IMR-90 (cell line): ENCODE results near the gene SMAP1. TPM values are rescaled to one million over a fixed set of nuclear protein-coding genes. Genes with fewer than 3 reads are reported as not detected.

Experiments
- ATAC-seq: fragments of 200-7000 bp; cut with Tn5 transposase; 2 replicates; pipeline ENCODE4 v1.9.1; 2020; ENCODE audit warnings: low read depth, mild to moderate bottlenecking, moderate library complexity
- BruUV-seq: library from RNA; stranded (reverse); fragments of 400-500 nt; replicated peaks from 2 replicates; lab custom pipeline; 2021; lab: Mats Ljungman, UMichigan
- CTCF ChIA-PET: fragments of 300-600 bp; formaldehyde crosslinking; extraction: SDS; loops from one replicate; lab custom pipeline; 2021; ENCODE audit warnings: antibody characterized with exemption; lab: Yijun Ruan, JAX
- POLR2A ChIA-PET: fragments of 300-600 bp; sonication (Branson Sonifier 250); formaldehyde crosslinking; loops from one replicate; lab custom pipeline; 2022; ENCODE audit warnings: antibody characterized with exemption; ENCODE audit not compliant: unreplicated experiment; lab: Charles Lee
- DNase-seq: peaks from one replicate; pipeline ENCODE4 v3.0.0; 2013
- H2AFZ ChIP-seq: replicated peaks from 2 replicates; pipeline ENCODE3; 2013; ENCODE audit warnings: low read length, mild to moderate bottlenecking; ENCODE audit not compliant: poor library complexity
- H2AK5ac ChIP-seq: 2 replicates; pipeline ENCODE4 v1.6.1; 2013; ENCODE audit warnings: low read depth, low read length, inconsistent platforms
- H2AK9ac ChIP-seq: replicated peaks from 2 replicates; pipeline ENCODE3; 2013; ENCODE audit warnings: mild to moderate bottlenecking, low read depth, low read length, moderate library complexity; ENCODE audit not compliant: poor library complexity
- H2BK120ac ChIP-seq: 2 replicates; pipeline ENCODE4 v1.6.1; 2013; ENCODE audit warnings: low read depth, low read length, inconsistent platforms
- H2BK15ac ChIP-seq: 3 replicates; pipeline ENCODE4 v1.6.1; 2013; ENCODE audit warnings: low read depth, low read length, inconsistent platforms
- H2BK20ac ChIP-seq: 2 replicates; pipeline ENCODE4 v1.6.1; 2013; ENCODE audit warnings: low read depth, mild to moderate bottlenecking, inconsistent platforms, low read length, moderate library complexity
- H2BK5ac ChIP-seq: 2 replicates; pipeline ENCODE4 v1.6.1; 2013; ENCODE audit warnings: mild to moderate bottlenecking, low read depth, low read length, inconsistent platforms; ENCODE audit not compliant: poor library complexity, severe bottlenecking
- H3K14ac ChIP-seq: replicated peaks from 2 replicates; pipeline ENCODE4 v1.6.1; 2013; ENCODE audit warnings: low read depth, low read length, inconsistent platforms
- H3K18ac ChIP-seq: 2 replicates; pipeline ENCODE4 v1.6.1; 2013; ENCODE audit warnings: low read depth, low read length, control low read depth
- H3K23ac ChIP-seq: 2 replicates; pipeline ENCODE4 v1.6.1; 2013; ENCODE audit warnings: low read depth, low read length, inconsistent platforms
- H3K27ac ChIP-seq: 2 replicates; pipeline ENCODE4 v1.5.1; 2013; ENCODE audit warnings: mild to moderate bottlenecking, control low read depth, low read length; ENCODE audit not compliant: insufficient read depth
- H3K27me3 ChIP-seq: 2 replicates; pipeline ENCODE4 v1.6.1; 2013; ENCODE audit warnings: low read length; ENCODE audit not compliant: control insufficient read depth, insufficient read depth
- H3K36me3 ChIP-seq: 2 replicates; pipeline ENCODE4 v1.6.1; 2013; ENCODE audit warnings: low read length, mixed read lengths; ENCODE audit not compliant: control insufficient read depth, insufficient read depth
- H3K4ac ChIP-seq: 2 replicates; pipeline ENCODE4 v1.6.1; 2013; ENCODE audit warnings: low read depth, low read length, inconsistent platforms
- H3K4me1 ChIP-seq: 2 replicates; pipeline ENCODE4 v1.6.1; 2013; ENCODE audit warnings: low read length, mixed read lengths; ENCODE audit not compliant: control insufficient read depth, insufficient read depth
- H3K4me2 ChIP-seq: 2 replicates; pipeline ENCODE4 v1.6.1; 2013; ENCODE audit warnings: low read depth, mild to moderate bottlenecking, control low read depth, low read length, moderate library complexity
- H3K4me3 ChIP-seq: 2 replicates; pipeline ENCODE4 v1.5.1; 2013; ENCODE audit warnings: low read depth, mild to moderate bottlenecking, control low read depth, low read length, moderate library complexity; ENCODE audit not compliant: insufficient read depth
- H3K56ac ChIP-seq: 2 replicates; pipeline ENCODE4 v1.6.1; 2013; ENCODE audit warnings: low read length, inconsistent platforms; ENCODE audit not compliant: insufficient read depth; ENCODE audit errors: extremely low read depth
- H3K79me1 ChIP-seq, 2 experiments: 2 replicates each; pipeline ENCODE4 v1.6.1; 2013; ENCODE audit warnings: low read length in 2 of 2, inconsistent platforms in 1 of 2, low read depth in 1 of 2
- H3K9ac ChIP-seq: 2 replicates; pipeline ENCODE4 v1.6.1; 2013; ENCODE audit warnings: low read depth, low read length, control low read depth
- H3K9me1 ChIP-seq: 2 replicates; pipeline ENCODE4 v1.6.1; 2013; ENCODE audit warnings: low read length, inconsistent platforms; ENCODE audit not compliant: insufficient read depth
- H3K9me3 ChIP-seq: 2 replicates; pipeline ENCODE4 v1.6.1; 2013; ENCODE audit warnings: low read length; ENCODE audit not compliant: control insufficient read depth, insufficient read depth
- H4K20me1 ChIP-seq: 2 replicates; pipeline ENCODE4 v1.6.1; 2013; ENCODE audit warnings: low read length, inconsistent platforms; ENCODE audit not compliant: insufficient read depth
- H4K5ac ChIP-seq: 2 replicates; pipeline ENCODE4 v1.6.1; 2013; ENCODE audit warnings: mild to moderate bottlenecking, low read depth, low read length, control low read depth
- H4K8ac ChIP-seq, 2 experiments: 2 replicates each; pipeline ENCODE4 v1.6.1; 2013; ENCODE audit warnings: low read depth in 2 of 2, low read length in 2 of 2, control low read depth in 1 of 2, inconsistent platforms in 1 of 2
- H4K91ac ChIP-seq: 2 replicates; pipeline ENCODE4 v1.6.1; 2013; ENCODE audit warnings: low read depth, low read length, inconsistent platforms; ENCODE audit not compliant: insufficient read depth
- CEBPB ChIP-seq: IDR thresholded peaks from 2 replicates; pipeline ENCODE4 v1.6.1; 2012; ENCODE audit warnings: low read depth, low read length, improper control_type of control experiment
- MAFK ChIP-seq: IDR thresholded peaks from 2 replicates; pipeline ENCODE4 v1.6.1; 2012; ENCODE audit warnings: low read depth, low read length, improper control_type of control experiment
- MXI1 ChIP-seq: IDR thresholded peaks from 2 replicates; pipeline ENCODE4 v1.6.1; 2012; ENCODE audit warnings: low read depth, mild to moderate bottlenecking, low read length, moderate library complexity, borderline replicate concordance
- NFE2L2 ChIP-seq: fragments of 150-350 bp; IDR thresholded peaks from 2 replicates; pipeline ENCODE4 v1.6.1; 2016; ENCODE audit warnings: low read depth, mild to moderate bottlenecking, low read length
- POLR2A ChIP-seq: IDR thresholded peaks from 2 replicates; pipeline ENCODE4 v1.6.1; 2012; ENCODE audit warnings: mild to moderate bottlenecking, low read depth, low read length
- RAD21 ChIP-seq: IDR thresholded peaks from 2 replicates; pipeline ENCODE4 v1.6.1; 2012; ENCODE audit warnings: low read length, improper control_type of control experiment
- RFX5 ChIP-seq: IDR thresholded peaks from 2 replicates; pipeline ENCODE4 v1.8.0; 2012; ENCODE audit warnings: low read depth, mild to moderate bottlenecking, low read length, moderate library complexity
- SMC3 ChIP-seq: fragments of 150-350 bp; IDR thresholded peaks from 2 replicates; pipeline ENCODE4 v1.6.1; 2016; ENCODE audit warnings: low read depth, mild to moderate bottlenecking, antibody characterized with exemption, low read length, moderate library complexity
- WGBS, 2 experiments: methylation state at CpG; one replicate each; pipeline versions ENCODE4 v1.1.5 to v1.1.7; 2013; ENCODE audit warnings: missing lambda C conversion rate in 2 of 2; ENCODE audit not compliant: insufficient read length in 1 of 2; ENCODE audit errors: extremely low coverage in 2 of 2; 5-methylcytosine and 5-hydroxymethylcytosine counted together
- dilution Hi-C: fragments of 300-500 bp; cut with HindIII; formaldehyde crosslinking; loops from one replicate; pipeline ENCODE4 v1.14.3; 2018; ENCODE audit warnings: low sequenced_read_pairs; ENCODE audit not compliant: unreplicated experiment
- in situ Hi-C: fragments of 300-500 bp; cut with MboI; formaldehyde crosslinking; loops from 3 replicates; pipeline ENCODE4 v1.14.3; 2019; ENCODE audit warnings: low sequenced_read_pairs, inconsistent platforms, mixed read lengths
- intact Hi-C: fragments of 100-400 bp; cut with micrococcal nuclease; formaldehyde crosslinking; loops from 2 replicates; pipeline ENCODE4 v1.10.0; 2022
- polyA plus RNA-seq, 3 experiments: library from polyadenylated mRNA; depleted of rRNA; stranded (reverse); fragments of >200 nt; gene quantifications; 2 replicates each; pipeline ENCODE4 v1.2.3, GENCODE V29; 2012; ENCODE audit warnings: low replicate concordance in 1 of 3
- total RNA-seq: library from RNA; depleted of rRNA; stranded (reverse); fragments of >200 nt; gene quantifications from 2 replicates; pipeline ENCODE4 v1.2.3, GENCODE V29; 2012
- TF ChIP-seq, protein P1 (sequence below): fragments of 150-350 bp; IDR thresholded peaks from 2 replicates; pipeline ENCODE4 v1.6.1; 2017; ENCODE audit warnings: mild to moderate bottlenecking, antibody characterized with exemption, low read length, low read depth
- TF ChIP-seq, protein P2 (sequence below): fragments of 150-350 bp; IDR thresholded peaks from 2 replicates; pipeline ENCODE4 v1.6.1; 2016; ENCODE audit warnings: low read depth, mild to moderate bottlenecking, low read length, moderate library complexity, borderline replicate concordance
- TF ChIP-seq, protein P3 (sequence below): conservative IDR thresholded peaks from 2 replicates; pipeline ENCODE4 v1.5.1; 2012; ENCODE audit warnings: mild to moderate bottlenecking, low read depth, low read length, improper control_type of control experiment

The SMAP1 gene
- total and polyA plus RNA-seq, 2 of the 4 experiments (the other 2 are of a cell fraction) = 14.8 to 16.7 TPM

DNA sequence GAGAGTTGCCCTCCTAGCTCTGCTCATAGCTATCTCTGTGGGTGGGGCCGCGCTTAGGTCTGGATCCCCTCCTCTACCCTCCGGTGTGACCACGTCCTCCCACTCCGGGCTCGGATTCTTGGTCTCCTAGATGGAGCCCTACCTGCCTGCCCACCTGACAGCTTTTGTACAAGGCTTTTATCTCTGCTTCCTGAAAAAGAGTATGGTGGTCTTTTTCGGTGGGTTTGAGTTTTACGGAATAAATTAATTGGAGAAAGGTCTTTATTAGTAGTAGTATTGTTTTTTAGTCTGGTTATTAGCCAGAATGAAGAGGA lies 773 bp downstream of the SMAP1 start:
- H3K9ac ChIP-seq = peak overlapping the region; percentile 86
- no peaks in the 10 kb centered on the region for H3K9me3 ChIP-seq
- H3K27ac ChIP-seq = peak overlapping the region; percentile 84
- no peak overlapping the region for H2BK120ac ChIP-seq
- peaks cover 4% of the 10 kb centered on the region; the same call in 1 of the 2 replicates for H4K20me1 ChIP-seq
- no peak overlapping the region for H3K56ac ChIP-seq
- no peak overlapping the region for H3K18ac ChIP-seq
- H2AK9ac ChIP-seq = peak overlapping the region; percentile 86
- H4K91ac ChIP-seq = no peak overlapping the region
- peak overlapping the region; percentile 72; the same call in 1 of the 2 replicates for H3K23ac ChIP-seq
- no peak overlapping the region for H2BK15ac ChIP-seq
- H2AFZ ChIP-seq = peak overlapping the region; percentile 95
- no peak for ATAC-seq
- peaks cover 17 to 32% of the 10 kb centered on the region in 2 experiments for H3K79me1 ChIP-seq
- peak overlapping the region in 1 of 2 experiments; percentile 44; a peak in 2 of 4 replicates for H4K8ac ChIP-seq
- H3K4ac ChIP-seq = peak overlapping the region; percentile 21; the same call in 1 of the 2 replicates
- ChIA-PET POLR2A (no interaction called here), CTCF (interaction anchor here (1.2 kb wide), 1 partner anchor 68 kb away, joined by 3 read pairs; no protein-coding TSS in a partner anchor)
- no peak overlapping the region for H2BK20ac ChIP-seq
- in situ Hi-C loops (no loop called here), dilution Hi-C loops (no loop called here), intact Hi-C loops (loop anchor here (5.0 kb wide), 1 partner anchor 101 kb away; the partner anchor contains the start of gene SDHAF4)
- H2BK5ac ChIP-seq = no peak overlapping the region
- peaks cover 4% of the 10 kb centered on the region; the same call in 1 of the 2 replicates for H3K9me1 ChIP-seq
- peak overlapping the region; percentile 27; the same call in 1 of the 2 replicates for H2AK5ac ChIP-seq
- TF ChIP-seq, protein P1, sequence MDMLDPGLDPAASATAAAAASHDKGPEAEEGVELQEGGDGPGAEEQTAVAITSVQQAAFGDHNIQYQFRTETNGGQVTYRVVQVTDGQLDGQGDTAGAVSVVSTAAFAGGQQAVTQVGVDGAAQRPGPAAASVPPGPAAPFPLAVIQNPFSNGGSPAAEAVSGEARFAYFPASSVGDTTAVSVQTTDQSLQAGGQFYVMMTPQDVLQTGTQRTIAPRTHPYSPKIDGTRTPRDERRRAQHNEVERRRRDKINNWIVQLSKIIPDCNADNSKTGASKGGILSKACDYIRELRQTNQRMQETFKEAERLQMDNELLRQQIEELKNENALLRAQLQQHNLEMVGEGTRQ = no peak
- no peak for TF ChIP-seq MXI1
- TF ChIP-seq CEBPB = no peak
- no peak for TF ChIP-seq RAD21
- TF ChIP-seq, protein P2, sequence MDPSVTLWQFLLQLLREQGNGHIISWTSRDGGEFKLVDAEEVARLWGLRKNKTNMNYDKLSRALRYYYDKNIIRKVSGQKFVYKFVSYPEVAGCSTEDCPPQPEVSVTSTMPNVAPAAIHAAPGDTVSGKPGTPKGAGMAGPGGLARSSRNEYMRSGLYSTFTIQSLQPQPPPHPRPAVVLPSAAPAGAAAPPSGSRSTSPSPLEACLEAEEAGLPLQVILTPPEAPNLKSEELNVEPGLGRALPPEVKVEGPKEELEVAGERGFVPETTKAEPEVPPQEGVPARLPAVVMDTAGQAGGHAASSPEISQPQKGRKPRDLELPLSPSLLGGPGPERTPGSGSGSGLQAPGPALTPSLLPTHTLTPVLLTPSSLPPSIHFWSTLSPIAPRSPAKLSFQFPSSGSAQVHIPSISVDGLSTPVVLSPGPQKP = no peak
- TF ChIP-seq, protein P3, sequence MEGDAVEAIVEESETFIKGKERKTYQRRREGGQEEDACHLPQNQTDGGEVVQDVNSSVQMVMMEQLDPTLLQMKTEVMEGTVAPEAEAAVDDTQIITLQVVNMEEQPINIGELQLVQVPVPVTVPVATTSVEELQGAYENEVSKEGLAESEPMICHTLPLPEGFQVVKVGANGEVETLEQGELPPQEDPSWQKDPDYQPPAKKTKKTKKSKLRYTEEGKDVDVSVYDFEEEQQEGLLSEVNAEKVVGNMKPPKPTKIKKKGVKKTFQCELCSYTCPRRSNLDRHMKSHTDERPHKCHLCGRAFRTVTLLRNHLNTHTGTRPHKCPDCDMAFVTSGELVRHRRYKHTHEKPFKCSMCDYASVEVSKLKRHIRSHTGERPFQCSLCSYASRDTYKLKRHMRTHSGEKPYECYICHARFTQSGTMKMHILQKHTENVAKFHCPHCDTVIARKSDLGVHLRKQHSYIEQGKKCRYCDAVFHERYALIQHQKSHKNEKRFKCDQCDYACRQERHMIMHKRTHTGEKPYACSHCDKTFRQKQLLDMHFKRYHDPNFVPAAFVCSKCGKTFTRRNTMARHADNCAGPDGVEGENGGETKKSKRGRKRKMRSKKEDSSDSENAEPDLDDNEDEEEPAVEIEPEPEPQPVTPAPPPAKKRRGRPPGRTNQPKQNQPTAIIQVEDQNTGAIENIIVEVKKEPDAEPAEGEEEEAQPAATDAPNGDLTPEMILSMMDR = no peak
- no peak for TF ChIP-seq SMC3
- TF ChIP-seq POLR2A = no peak
- no peak for TF ChIP-seq MAFK
- no peak for TF ChIP-seq RFX5
- TF ChIP-seq NFE2L2 = no peak
- WGBS, 2 experiments = no CpG with 5 or more reads among the region's 8 CpGs
- peak overlapping the region; percentile 97 for H3K4me3 ChIP-seq
- H3K4me1 ChIP-seq = peaks cover 2% of the 10 kb centered on the region; the same call in 1 of the 2 replicates
- no peak for DNase-seq
- H3K14ac ChIP-seq = 0 out of 2 replicates have a peak overlapping the region, but pooled peaks have one; percentile 28
- H3K36me3 ChIP-seq = no peaks in the 10 kb centered on the region
- H3K4me2 ChIP-seq = peak overlapping the region; percentile 92
- no TSS peak for BruUV-seq
- H3K27me3 ChIP-seq = no peaks in the 10 kb centered on the region
- no peak overlapping the region for H4K5ac ChIP-seq
